Endodermal cell (in vitro differentiated cells): ENCODE results near the gene CWH43. TPM values are rescaled to one million over a fixed set of nuclear protein-coding genes. Genes with fewer than 3 reads are reported as not detected.

Experiments used
- DNase-seq: peaks from one replicate; pipeline ENCODE4 v3.0.0-alpha.2; 2017
- H3K27ac ChIP-seq: 2 replicates; pipeline ENCODE4 v1.5.1; 2013; ENCODE audit warnings: mild to moderate bottlenecking, low read depth, low read length, moderate library complexity
- H3K27me3 ChIP-seq: 2 replicates; pipeline ENCODE4 v1.6.1; 2013; ENCODE audit warnings: mild to moderate bottlenecking, low read length, moderate library complexity; ENCODE audit not compliant: insufficient read depth, control insufficient read depth, poor library complexity, severe bottlenecking
- H3K36me3 ChIP-seq: 2 replicates; pipeline ENCODE4 v1.7.0; 2013; ENCODE audit warnings: mild to moderate bottlenecking, low read length, moderate library complexity; ENCODE audit not compliant: control insufficient read depth, insufficient read depth
- H3K4me1 ChIP-seq: one replicate; pipeline ENCODE4 v1.7.0; 2013; ENCODE audit warnings: low read length; ENCODE audit not compliant: control insufficient read depth, insufficient read depth
- H3K4me3 ChIP-seq: 2 replicates; pipeline ENCODE4 v1.5.1; 2013; ENCODE audit warnings: mild to moderate bottlenecking, low read length, moderate library complexity
- H3K9ac ChIP-seq: 2 replicates; pipeline ENCODE4 v1.6.1; 2013; ENCODE audit warnings: mild to moderate bottlenecking, low read length, moderate library complexity; ENCODE audit not compliant: poor library complexity, severe bottlenecking; ENCODE audit errors: extremely low read depth
- H3K9me3 ChIP-seq: 2 replicates; pipeline ENCODE4 v1.6.1; 2013; ENCODE audit warnings: mild to moderate bottlenecking, low read length, moderate library complexity; ENCODE audit not compliant: control insufficient read depth
- H3K27ac Mint-ChIP-seq: 2 replicates; pipeline ENCODE4 v1.8.0; 2020; ENCODE audit warnings: mixed read lengths
- H3K27me3 Mint-ChIP-seq: 2 replicates; pipeline ENCODE4 v1.8.0; 2021; ENCODE audit warnings: mild to moderate bottlenecking, mixed read lengths; ENCODE audit not compliant: insufficient read depth
- H3K36me3 Mint-ChIP-seq: 2 replicates; pipeline ENCODE4 v1.8.0; 2020; ENCODE audit warnings: low read depth, mixed read lengths
- H3K4me1 Mint-ChIP-seq: 2 replicates; pipeline ENCODE4 v1.8.0; 2020; ENCODE audit warnings: mixed read lengths
- H3K4me3 Mint-ChIP-seq: 2 replicates; pipeline ENCODE4 v1.8.0; 2020; ENCODE audit warnings: mild to moderate bottlenecking, moderate library complexity, mixed read lengths
- H3K9me3 Mint-ChIP-seq: 2 replicates; pipeline ENCODE4 v1.8.0; 2020; ENCODE audit warnings: mild to moderate bottlenecking, mixed read lengths
- CTCF ChIP-seq: fragments of 200-600 bp; sonication (generic); conservative IDR thresholded peaks from 2 replicates; pipeline ENCODE4 v1.5.0; 2021; ENCODE audit warnings: antibody characterized with exemption, mild to moderate bottlenecking
- WGBS, 2 experiments: methylation state at CpG; one replicate each; pipeline versions ENCODE4 v1.1.5 to v1.1.7; 2013; ENCODE audit warnings: missing lambda C conversion rate in 2 of 2, mixed read lengths in 1 of 2; ENCODE audit not compliant: insufficient coverage in 1 of 2, insufficient read length in 1 of 2; 5-methylcytosine and 5-hydroxymethylcytosine counted together
- total RNA-seq, 2 donors: library from RNA; stranded (reverse); fragmentation: NEBNext Ultra II Directional in 1 of 2; extraction: Animal tissue kit (Norgen Biotek cat#: 25700) in 1 of 2; gene quantifications; 2 replicates in 1 of 2; 3 replicates in 1 of 2; pipeline ENCODE4 v1.2.1, GENCODE V29; 2021

The CWH43 gene
- total RNA-seq, 2 donors from 2014 or later: not detected

GRCh38 chr4:48939785-48940184 lies 46.3 kb upstream of the CWH43 start:
- Mint-ChIP-seq H3K27me3 (peaks cover 10% of the 10 kb centered on the region), H3K9me3 (peaks cover 4% of the 10 kb centered on the region), H3K36me3 (no peaks in the 10 kb centered on the region), H3K27ac (no peak overlapping the region), H3K4me1 (no peaks in the 10 kb centered on the region), H3K4me3 (no peak overlapping the region)
- Histone ChIP-seq H3K9me3 (no peaks in the 10 kb centered on the region), H3K4me1 (no peaks in the 10 kb centered on the region), H3K27ac (no peak overlapping the region), H3K36me3 (no peaks in the 10 kb centered on the region), H3K4me3 (no peak overlapping the region), H3K27me3 (peaks cover 19% of the 10 kb centered on the region), H3K9ac (no peak overlapping the region)
- no peak for TF ChIP-seq CTCF
- DNase-seq: no peak

- H3K9me3 Mint-ChIP-seq: no peaks in the 10 kb centered on the region
- TF ChIP-seq CTCF: peak; percentile 82
Observed at GRCh38 chr4:48943387-48943786, 42.7 kb upstream of the CWH43 start.

GRCh38 chr4:48944252-48944651 lies 41.8 kb upstream of the CWH43 start:
- no peak overlapping the region for H3K4me3 Mint-ChIP-seq
- Histone ChIP-seq H3K27me3 (peaks cover 19% of the 10 kb centered on the region), H3K9ac (no peak overlapping the region), H3K4me1 (no peaks in the 10 kb centered on the region), H3K4me3 (no peak overlapping the region), H3K27ac (no peak overlapping the region), H3K9me3 (no peaks in the 10 kb centered on the region), H3K36me3 (no peaks in the 10 kb centered on the region)
- 86 to 87% methylated on average over 6 to 8 of the region's 8 CpGs for WGBS, 2 experiments
- H3K27ac Mint-ChIP-seq: no peak overlapping the region
- no peaks in the 10 kb centered on the region for H3K36me3 Mint-ChIP-seq
- no peaks in the 10 kb centered on the region for H3K9me3 Mint-ChIP-seq
- H3K27me3 Mint-ChIP-seq: peaks cover 12% of the 10 kb centered on the region
- no peaks in the 10 kb centered on the region for H3K4me1 Mint-ChIP-seq
- no peak for DNase-seq
- TF ChIP-seq CTCF: no peak

More at GRCh38 chr4:48943387-48943786, 42.7 kb upstream of the CWH43 start:
- Histone ChIP-seq H3K27ac (no peak overlapping the region), H3K27me3 (peaks cover 19% of the 10 kb centered on the region), H3K36me3 (no peaks in the 10 kb centered on the region), H3K9ac (no peak overlapping the region), H3K9me3 (no peaks in the 10 kb centered on the region), H3K4me1 (no peaks in the 10 kb centered on the region), H3K4me3 (no peak overlapping the region)
- Mint-ChIP-seq H3K27ac (no peak overlapping the region), H3K4me3 (no peak overlapping the region), H3K27me3 (peaks cover 12% of the 10 kb centered on the region), H3K4me1 (no peaks in the 10 kb centered on the region), H3K36me3 (no peaks in the 10 kb centered on the region)
- DNase-seq: peak; percentile 81
- 43 to 71% methylated on average over 1 of the region's 1 CpG for WGBS, 2 experiments
